ENCODE data around the gene ARMH1. TPM values are rescaled to one million over a fixed set of nuclear protein-coding genes. Genes with fewer than 3 reads are reported as not detected.

The ARMH1 gene
- total RNA-seq, 2 donors from 2014 or later, result 1.1 to 2.3 TPM

DNA sequence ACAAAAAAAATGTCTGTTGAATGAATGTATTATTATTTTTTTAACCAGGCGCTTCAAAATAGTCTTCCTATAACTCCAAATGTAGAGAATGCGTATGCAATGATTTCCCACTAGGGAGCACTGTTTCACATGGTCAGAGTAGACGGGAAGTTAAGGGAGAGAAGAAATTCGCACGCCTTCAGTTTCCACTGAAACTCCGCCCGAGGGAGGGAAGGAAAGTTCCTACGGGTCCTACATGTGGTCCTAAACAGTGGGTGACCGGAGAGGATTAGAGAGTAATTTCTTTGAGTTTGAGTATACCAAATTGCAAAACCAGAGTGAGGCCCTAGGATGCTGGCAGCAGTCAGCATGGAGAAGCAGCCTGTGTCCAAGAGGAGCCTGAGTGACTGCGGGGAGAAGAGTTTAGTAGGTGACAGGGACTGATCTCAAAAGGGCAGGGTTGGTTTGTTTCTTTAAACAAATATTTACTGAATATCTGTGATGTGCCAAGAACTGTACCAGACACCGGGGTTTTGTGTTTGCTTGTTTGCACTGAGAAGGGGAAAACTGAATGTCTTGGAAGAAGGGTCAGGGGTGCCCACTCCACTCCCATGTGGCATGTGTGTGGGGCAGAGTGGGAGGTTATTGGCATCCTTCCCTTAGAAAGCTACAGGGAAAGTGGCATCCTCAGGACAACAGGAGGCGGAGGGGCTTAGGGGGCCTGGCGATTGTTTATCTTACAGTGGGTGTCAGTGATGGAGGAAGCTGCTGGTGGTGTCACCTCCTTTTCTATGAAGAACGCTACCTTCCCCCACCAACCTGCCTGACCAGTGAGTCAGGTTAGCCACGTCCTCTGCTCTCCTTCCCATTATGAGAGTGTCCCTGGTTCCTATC lies 33.7 kb downstream of the ARMH1 start:
- intact Hi-C loops (cut with DNase I, micrococcal nuclease), result no loop called here
- peak in 1 of 2 donors; percentile 26 for DNase-seq
- ATAC-seq, result peak; percentile 90

GRCh38 chr1:44713321-44713781 lies 38.8 kb downstream of the ARMH1 start:
- ATAC-seq (peak; percentile 68), DNase-seq (no peak)
- intact Hi-C loops (cut with DNase I, micrococcal nuclease), result no loop called here

GRCh38 chr1:44714532-44714931 lies 40.0 kb downstream of the ARMH1 start:
- intact Hi-C loops (cut with DNase I, micrococcal nuclease), result no loop called here
- ATAC-seq (no peak), DNase-seq (no peak)

- peak; percentile 89 for ATAC-seq
- peak in 1 of 2 donors; percentile 60 for DNase-seq
- intact Hi-C loops (cut with DNase I, micrococcal nuclease), result no loop called here
Observed at GRCh38 chr1:44714944-44715571, 40.5 kb downstream of the ARMH1 start.

GRCh38 chr1:44717156-44717555 lies 42.6 kb downstream of the ARMH1 start:
- intact Hi-C loops (cut with DNase I, micrococcal nuclease), result no loop called here
- DNase-seq, result no peak

DNA sequence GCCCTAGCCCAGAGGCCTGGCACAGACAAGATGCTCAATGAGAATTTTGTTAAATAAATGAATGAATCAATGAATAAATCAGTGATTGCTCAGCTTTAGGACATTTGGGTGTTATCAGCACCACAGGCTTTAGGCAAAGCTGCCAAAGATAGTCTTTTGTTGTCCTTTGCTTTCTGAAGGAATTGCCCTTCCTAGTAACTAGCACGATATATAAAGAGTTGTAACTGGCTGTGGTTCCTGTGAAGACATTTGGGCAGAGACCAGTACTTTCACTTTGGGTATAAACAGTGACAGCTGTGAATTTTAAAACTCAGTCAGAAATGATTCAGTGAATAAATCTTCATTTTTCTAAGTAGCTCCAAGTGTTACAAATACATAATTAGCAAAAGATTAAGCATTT lies 43.1 kb downstream of the ARMH1 start:
- no peak for DNase-seq
- no peak for ATAC-seq
- intact Hi-C loops (cut with DNase I, micrococcal nuclease), result no loop called here

More at GRCh38 chr1:44717156-44717555, 42.6 kb downstream of the ARMH1 start:
- no peak for ATAC-seq

DNA sequence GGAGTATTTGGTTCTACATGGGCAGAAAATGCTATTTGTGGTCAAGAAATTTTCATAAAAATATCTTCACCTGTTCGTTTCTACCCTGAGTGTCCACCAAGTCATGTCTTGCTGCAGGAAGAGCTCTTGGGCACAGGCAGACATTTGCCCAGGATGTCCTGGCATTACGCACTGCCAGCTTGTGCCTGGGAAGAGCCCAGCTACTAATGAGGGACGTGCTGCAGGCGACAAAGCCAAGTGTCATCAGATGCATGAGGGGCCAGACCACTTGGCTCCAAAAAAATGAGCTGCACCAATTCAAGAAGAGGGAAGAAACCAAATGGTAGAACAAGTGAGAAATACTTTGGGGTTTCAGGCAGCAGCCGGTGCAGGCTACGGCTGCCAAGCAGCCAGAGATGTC lies 43.6 kb downstream of the ARMH1 start:
- DNase-seq, result no peak
- intact Hi-C loops (cut with DNase I, micrococcal nuclease), result no loop called here
- ATAC-seq, result no peak

DNA sequence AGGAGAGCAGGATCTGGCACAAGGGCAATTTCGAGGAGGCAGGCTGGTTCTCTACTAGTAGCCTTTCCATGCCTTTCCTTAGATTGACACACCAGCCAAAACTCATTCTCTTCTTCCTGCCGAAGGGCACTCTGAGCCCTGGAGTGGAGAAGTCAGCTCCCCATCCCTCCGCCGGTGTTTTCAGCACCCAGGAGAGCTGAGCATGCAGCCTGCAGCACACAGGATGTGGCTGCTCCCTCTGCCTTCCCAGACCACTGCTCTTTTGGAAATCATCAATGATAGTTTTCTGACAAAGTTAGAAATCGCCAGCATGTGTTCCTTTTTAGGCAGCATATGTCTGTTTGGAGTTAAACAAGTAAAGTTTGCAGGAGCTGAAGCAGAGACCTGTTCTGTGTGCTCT lies 44.8 kb downstream of the ARMH1 start:
- DNase-seq (no peak), ATAC-seq (no peak)
- intact Hi-C loops (cut with DNase I, micrococcal nuclease), result no loop called here

DNA sequence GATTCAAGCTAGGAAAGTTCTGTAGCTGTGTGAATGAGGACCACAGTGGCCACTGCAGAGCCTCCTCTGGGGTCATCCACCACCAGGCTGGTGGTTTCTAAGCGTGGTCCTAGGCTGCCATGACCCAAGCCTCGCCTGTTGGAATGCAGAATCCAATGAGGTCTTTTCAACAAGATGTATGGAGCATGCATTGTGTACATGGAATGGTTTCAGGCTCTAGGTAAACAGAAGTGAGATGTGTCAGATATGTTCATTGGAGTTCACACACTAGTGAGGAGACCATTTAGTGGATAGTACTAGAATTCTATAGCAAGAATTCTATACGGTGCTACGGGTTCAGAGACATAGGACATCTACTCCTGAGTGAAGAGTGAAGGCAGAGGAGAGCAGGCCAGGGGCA lies 45.8 kb downstream of the ARMH1 start:
- intact Hi-C loops (cut with DNase I, micrococcal nuclease), result no loop called here
- DNase-seq (no peak), ATAC-seq (no peak)

- intact Hi-C loops (cut with DNase I, micrococcal nuclease), result no loop called here
- ATAC-seq (peak; percentile 78), DNase-seq (no peak)
Observed at GRCh38 chr1:44721485-44722361, 47.2 kb downstream of the ARMH1 start.

GRCh38 chr1:44723064-44723463 lies 48.5 kb downstream of the ARMH1 start:
- ATAC-seq (no peak), DNase-seq (no peak)
- intact Hi-C loops (cut with DNase I, micrococcal nuclease), result no loop called here

DNA sequence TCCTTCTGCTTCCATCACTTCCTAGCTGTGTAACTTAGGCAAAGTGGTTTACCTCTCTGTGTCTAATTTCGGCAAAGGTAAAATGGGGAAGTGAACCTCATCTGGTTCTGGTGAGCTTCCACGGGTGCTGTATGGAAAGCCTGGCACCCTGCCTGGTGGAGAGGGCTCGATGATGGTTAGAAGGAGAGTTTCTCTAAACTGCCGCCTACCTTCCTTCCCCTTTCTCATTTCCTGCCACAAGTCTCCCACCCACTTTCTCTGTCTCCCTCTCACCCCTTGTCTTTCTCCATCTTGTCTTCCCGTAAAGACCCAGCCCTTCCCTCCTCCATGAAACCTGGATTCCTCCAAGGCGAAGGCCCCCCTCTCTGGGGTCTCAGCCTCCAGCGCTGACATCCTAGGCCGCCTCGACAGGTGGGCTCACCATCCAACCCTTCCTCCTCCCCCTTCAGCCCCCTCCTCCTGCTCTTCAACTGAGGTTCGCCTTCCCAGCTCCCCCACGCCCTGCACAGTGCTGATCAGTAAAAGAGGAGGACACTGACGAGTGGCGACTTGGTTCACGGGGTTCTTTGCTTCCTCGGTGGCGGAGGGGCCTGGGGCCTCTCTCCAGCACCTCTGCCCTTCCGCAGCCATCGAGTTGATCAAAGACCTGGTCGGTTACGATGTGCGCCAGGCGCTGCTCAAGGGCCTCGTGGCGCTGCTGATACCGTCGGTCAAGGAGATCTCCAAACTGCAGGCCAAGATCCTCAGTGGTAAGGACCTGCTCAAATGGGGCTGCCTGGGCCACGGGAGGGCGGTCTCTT lies 49.2 kb downstream of the ARMH1 start:
- DNase-seq (no peak), ATAC-seq (no peak)
- intact Hi-C loops (cut with DNase I, micrococcal nuclease), result no loop called here

GRCh38 chr1:44724296-44724954 lies 49.9 kb downstream of the ARMH1 start:
- intact Hi-C loops (cut with DNase I, micrococcal nuclease), result no loop called here
- no peak for DNase-seq
- no peak for ATAC-seq

- ATAC-seq, result no peak
- DNase-seq, result no peak
- intact Hi-C loops (cut with DNase I, micrococcal nuclease), result no loop called here
Observed at GRCh38 chr1:44724955-44725698, 50.6 kb downstream of the ARMH1 start.

DNA sequence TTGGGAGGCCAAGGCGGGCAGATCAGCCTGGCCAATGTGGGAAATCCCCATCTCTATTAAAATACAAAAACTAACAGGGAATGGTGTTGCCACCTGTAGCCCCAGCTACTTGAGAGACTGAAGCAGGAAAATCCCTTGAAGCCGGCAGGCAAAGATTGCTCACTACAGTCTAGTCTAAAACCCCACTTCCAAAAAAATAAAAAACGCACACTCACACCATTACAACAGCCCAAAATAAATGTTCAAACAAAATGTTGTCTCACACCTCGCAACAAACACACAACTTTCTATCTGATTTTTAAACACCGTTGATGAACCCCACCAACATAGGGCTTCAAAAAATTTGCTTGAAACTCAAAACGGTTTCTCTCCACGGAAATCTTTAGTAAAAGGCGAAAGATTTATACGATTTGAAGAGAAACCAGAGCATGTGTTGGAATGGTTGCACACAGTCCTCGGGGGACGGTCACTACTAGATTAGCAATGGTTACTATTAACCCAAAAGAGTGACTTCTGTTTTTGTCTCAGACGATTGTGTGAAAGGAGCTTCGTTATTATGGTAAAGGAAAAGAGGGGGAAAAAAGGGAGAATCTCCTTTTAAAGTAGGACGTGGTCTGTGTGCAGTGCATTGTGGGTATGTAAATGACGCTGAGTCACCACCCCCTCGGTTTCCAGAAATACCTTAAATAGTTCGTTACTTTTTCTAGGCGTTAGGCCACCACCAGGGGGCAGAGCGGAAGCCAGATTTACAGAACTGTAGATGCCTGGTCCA lies 56.4 kb downstream of the ARMH1 start, which contains the start of gene RNU5D-1:
Gene RNU5D-1, minus strand, starts transcription at position 430 of the 772 bp plus-strand sequence.
- DNase-seq, result peak; percentile 92 to 98
- ATAC-seq, result peak; percentile 84
- intact Hi-C loops (cut with DNase I, micrococcal nuclease), result no loop called here

GRCh38 chr1:44733365-44733764 lies 58.9 kb downstream of the ARMH1 start:
- ATAC-seq, result no peak
- no peak for DNase-seq
- intact Hi-C loops (cut with DNase I, micrococcal nuclease), result no loop called here

GRCh38 chr1:44733784-44734183 lies 59.3 kb downstream of the ARMH1 start:
- intact Hi-C loops (cut with DNase I, micrococcal nuclease), result no loop called here
- ATAC-seq, result no peak
- no peak for DNase-seq
